ENCODE results near the gene SPATA13. TPM values are rescaled to one million over a fixed set of nuclear protein-coding genes. Genes with fewer than 3 reads are reported as not detected.

SPATA13 gene
- total RNA-seq, 1 donor from 2014 or later: 20.1 TPM

- no peaks in the 10 kb centered on the region for H3K36me3 ChIP-seq
- TF ChIP-seq POLR2AphosphoS5 (IDR thresholded peaks at IDR 0.05; ENCODE audit: insufficient read depth in 1 of 2, low read depth in 1 of 2) (no peak), POLR2A (IDR thresholded peaks at IDR 0.05) (no peak)
- TF ChIP-seq, protein P1, sequence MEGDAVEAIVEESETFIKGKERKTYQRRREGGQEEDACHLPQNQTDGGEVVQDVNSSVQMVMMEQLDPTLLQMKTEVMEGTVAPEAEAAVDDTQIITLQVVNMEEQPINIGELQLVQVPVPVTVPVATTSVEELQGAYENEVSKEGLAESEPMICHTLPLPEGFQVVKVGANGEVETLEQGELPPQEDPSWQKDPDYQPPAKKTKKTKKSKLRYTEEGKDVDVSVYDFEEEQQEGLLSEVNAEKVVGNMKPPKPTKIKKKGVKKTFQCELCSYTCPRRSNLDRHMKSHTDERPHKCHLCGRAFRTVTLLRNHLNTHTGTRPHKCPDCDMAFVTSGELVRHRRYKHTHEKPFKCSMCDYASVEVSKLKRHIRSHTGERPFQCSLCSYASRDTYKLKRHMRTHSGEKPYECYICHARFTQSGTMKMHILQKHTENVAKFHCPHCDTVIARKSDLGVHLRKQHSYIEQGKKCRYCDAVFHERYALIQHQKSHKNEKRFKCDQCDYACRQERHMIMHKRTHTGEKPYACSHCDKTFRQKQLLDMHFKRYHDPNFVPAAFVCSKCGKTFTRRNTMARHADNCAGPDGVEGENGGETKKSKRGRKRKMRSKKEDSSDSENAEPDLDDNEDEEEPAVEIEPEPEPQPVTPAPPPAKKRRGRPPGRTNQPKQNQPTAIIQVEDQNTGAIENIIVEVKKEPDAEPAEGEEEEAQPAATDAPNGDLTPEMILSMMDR (IDR thresholded peaks at IDR 0.05): no peak
- no peaks in the 10 kb centered on the region for H3K9me3 ChIP-seq
- intact Hi-C loops (cut with DNase I): no loop called here
- H3K4me3 ChIP-seq: no peak overlapping the region
- peak overlapping the region; percentile 15 for H3K27ac ChIP-seq
- peaks cover 15% of the 10 kb centered on the region for H3K4me1 ChIP-seq
- DNase-seq (ENCODE audit: extremely low spot score in 2 of 2): no peak
- H3K27me3 ChIP-seq: no peaks in the 10 kb centered on the region
These were observed 7.3 kb downstream of the SPATA13 start for GRCh38 chr13:24167666-24168391.

GRCh38 chr13:24168392-24168750 is 7.9 kb downstream of the SPATA13 start:
- no peak overlapping the region for H3K4me3 ChIP-seq
- H3K27me3 ChIP-seq: no peaks in the 10 kb centered on the region
- H3K36me3 ChIP-seq: no peaks in the 10 kb centered on the region
- peak overlapping the region; percentile 45 for H3K27ac ChIP-seq
- TF ChIP-seq POLR2A (IDR thresholded peaks at IDR 0.05) (no peak), POLR2AphosphoS5 (IDR thresholded peaks at IDR 0.05; ENCODE audit: insufficient read depth in 1 of 2, low read depth in 1 of 2) (no peak)
- TF ChIP-seq, protein P1 (IDR thresholded peaks at IDR 0.05): no peak
- no peak for DNase-seq (ENCODE audit: extremely low spot score in 2 of 2)
- intact Hi-C loops (cut with DNase I): no loop called here
- H3K4me1 ChIP-seq: peaks cover 15% of the 10 kb centered on the region
- no peaks in the 10 kb centered on the region for H3K9me3 ChIP-seq

DNA sequence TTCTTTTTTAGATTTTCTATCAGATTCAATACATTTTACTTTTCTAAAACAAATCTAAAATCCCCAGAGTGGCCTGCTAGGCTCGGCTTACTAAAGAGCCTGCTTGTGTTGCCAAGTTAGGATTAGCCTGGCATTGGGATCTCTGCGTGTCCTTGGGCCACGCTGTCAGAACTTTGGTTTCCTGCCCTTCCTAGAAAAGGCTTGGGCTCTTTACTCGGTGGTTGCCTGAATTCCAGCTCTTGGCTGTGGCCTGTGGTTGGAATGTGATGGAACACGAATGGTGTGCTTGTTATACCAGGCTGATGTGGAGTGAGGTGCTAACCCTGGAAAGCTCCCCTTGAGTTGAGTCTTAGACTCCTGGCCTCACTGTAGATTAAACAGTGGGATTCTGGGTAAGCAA is 8.5 kb downstream of the SPATA13 start:
- no peak for DNase-seq (ENCODE audit: extremely low spot score in 2 of 2)
- H3K27ac ChIP-seq: peak overlapping the region; percentile 45
- TF ChIP-seq, protein P1 (IDR thresholded peaks at IDR 0.05): no peak
- no peaks in the 10 kb centered on the region for H3K9me3 ChIP-seq
- H3K27me3 ChIP-seq: no peaks in the 10 kb centered on the region
- H3K4me1 ChIP-seq: peaks cover 15% of the 10 kb centered on the region
- intact Hi-C loops (cut with DNase I): no loop called here
- no peaks in the 10 kb centered on the region for H3K36me3 ChIP-seq
- H3K4me3 ChIP-seq: no peak overlapping the region

DNA sequence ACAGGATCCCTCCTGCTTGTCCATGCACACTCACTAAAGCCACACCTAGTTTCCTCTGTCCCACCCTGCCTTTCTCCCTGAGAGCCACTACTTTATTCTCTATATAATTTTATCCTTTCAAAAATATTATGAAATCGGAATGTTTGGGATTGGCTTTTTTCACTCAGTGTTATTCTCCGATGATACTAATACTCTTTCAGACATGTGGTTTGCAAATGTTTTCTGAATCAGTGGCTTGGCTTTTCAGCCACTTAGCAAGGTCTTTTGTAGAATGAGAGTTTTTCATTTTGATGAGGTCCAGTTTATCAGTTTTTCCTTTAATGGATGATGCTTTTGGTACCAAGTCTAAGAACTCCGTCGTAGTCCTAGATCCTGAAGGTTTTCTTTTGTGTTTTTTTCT is 11.6 kb downstream of the SPATA13 start:
- intact Hi-C loops (cut with DNase I): no loop called here
- no peak overlapping the region for H3K27ac ChIP-seq
- H3K36me3 ChIP-seq: no peaks in the 10 kb centered on the region
- H3K4me1 ChIP-seq: peaks cover 23% of the 10 kb centered on the region
- no peak overlapping the region for H3K4me3 ChIP-seq
- no peak for TF ChIP-seq POLR2A (IDR thresholded peaks at IDR 0.05)
- no peak for TF ChIP-seq POLR2AphosphoS5 (IDR thresholded peaks at IDR 0.05; ENCODE audit: insufficient read depth in 1 of 2, low read depth in 1 of 2)
- TF ChIP-seq, protein P1 (IDR thresholded peaks at IDR 0.05): no peak
- no peak for DNase-seq (ENCODE audit: extremely low spot score in 2 of 2)
- H3K27me3 ChIP-seq: no peaks in the 10 kb centered on the region
- H3K9me3 ChIP-seq: no peaks in the 10 kb centered on the region

DNA sequence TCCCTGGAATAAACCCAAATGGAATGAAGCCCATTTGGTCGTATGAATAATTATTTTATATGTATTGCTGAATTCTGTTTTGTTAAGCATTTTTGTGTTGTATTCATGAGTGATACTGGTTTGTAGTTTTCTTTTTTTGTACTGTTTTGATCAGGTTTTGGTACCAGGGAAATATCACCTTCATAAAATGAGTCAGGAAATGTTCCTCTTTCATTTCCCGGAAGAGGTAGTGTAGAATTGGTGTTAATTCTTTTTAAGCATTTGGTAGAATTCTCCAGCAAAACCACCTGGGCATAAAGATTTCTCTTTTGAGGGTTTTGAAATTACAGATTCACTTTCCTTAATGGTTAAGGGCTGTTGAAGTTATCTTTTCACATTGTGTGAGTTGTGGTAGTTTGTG is 13.3 kb downstream of the SPATA13 start:
- H3K4me3 ChIP-seq: no peak overlapping the region
- no peaks in the 10 kb centered on the region for H3K36me3 ChIP-seq
- no peak for DNase-seq (ENCODE audit: extremely low spot score in 2 of 2)
- intact Hi-C loops (cut with DNase I): no loop called here
- TF ChIP-seq, protein P1 (IDR thresholded peaks at IDR 0.05): no peak
- TF ChIP-seq POLR2A (IDR thresholded peaks at IDR 0.05) (no peak), POLR2AphosphoS5 (IDR thresholded peaks at IDR 0.05; ENCODE audit: insufficient read depth in 1 of 2, low read depth in 1 of 2) (no peak)
- H3K4me1 ChIP-seq: peaks cover 15% of the 10 kb centered on the region
- no peaks in the 10 kb centered on the region for H3K27me3 ChIP-seq
- no peak overlapping the region for H3K27ac ChIP-seq
- no peaks in the 10 kb centered on the region for H3K9me3 ChIP-seq

All from vagina (tissue), 2 donors.